ENCODE data around the gene PHLPP1. TPM values are rescaled to one million over a fixed set of nuclear protein-coding genes. Genes with fewer than 3 reads are reported as not detected.

Gene PHLPP1
- total RNA-seq, 1 experiment from 2014 or later: 14.1 TPM

- H3K79me2 ChIP-seq (ENCODE audit: low read length): peaks cover 81% of the 10 kb centered on the region
- POLR2A ChIA-PET (ENCODE audit: unreplicated experiment): interaction anchor here (0.6 to 0.7 kb wide), 3 partner anchors 12 to 106 kb away, joined by 3 to 5 read pairs (median 4); no protein-coding TSS in a partner anchor
Measured at GRCh38 chr18:62768558-62768943, 53.2 kb downstream of the PHLPP1 start.

GRCh38 chr18:62769216-62769615 lies 53.9 kb downstream of the PHLPP1 start:
- H3K4me1 ChIP-seq (ENCODE audit: insufficient read depth, low read length): peaks cover 32% of the 10 kb centered on the region
- H3K4me2 ChIP-seq (ENCODE audit: low read length): peak overlapping the region; percentile 71; the same call in 1 of the 2 replicates
- no peaks in the 10 kb centered on the region for H3K36me3 ChIP-seq (ENCODE audit: low read depth, low read length)
- no peaks in the 10 kb centered on the region for H3K9me2 ChIP-seq (replicated peaks; ENCODE audit: low read length)
- H3K4me3 ChIP-seq (ENCODE audit: low read length): no peak overlapping the region
- ATAC-seq: no peak
- no TSS peak for BruUV-seq (replicated peaks)
- no peaks in the 10 kb centered on the region for H3K9me3 ChIP-seq (ENCODE audit: low read length)
- CTCF ChIA-PET: no interaction called here
- no peaks in the 10 kb centered on the region for H3F3A ChIP-seq (ENCODE audit: low read length, unreplicated experiment)
- no peak for DNase-seq
- no peak overlapping the region for H2AFZ ChIP-seq (ENCODE audit: low read length)
- POLR2A ChIA-PET (ENCODE audit: unreplicated experiment): interaction anchor here (0.7 kb wide), 1 partner anchor 11 kb away, joined by 3 read pairs; no protein-coding TSS in a partner anchor
- H3K27ac ChIP-seq (ENCODE audit: low read length): peak overlapping the region; percentile 84
- TF ChIP-seq CTCF (conservative IDR thresholded peaks at IDR 0.05; ENCODE audit: low read depth, low read length) (no peak), EZH2 (IDR thresholded peaks at IDR 0.05; ENCODE audit: low read length, unreplicated experiment) (no peak), EZH2phosphoT487 (IDR thresholded peaks at IDR 0.05; ENCODE audit: borderline replicate concordance, low read length) (no peak)
- intact Hi-C loops (cut with micrococcal nuclease): no loop called here
- H4K20me1 ChIP-seq (ENCODE audit: low read length): no peaks in the 10 kb centered on the region
- 0 out of 2 replicates have a peak overlapping the region, but pooled peaks have one; percentile 5 for H3K9ac ChIP-seq (ENCODE audit: low read length)
- H3K79me2 ChIP-seq (ENCODE audit: low read length): peaks cover 82% of the 10 kb centered on the region
- no peaks in the 10 kb centered on the region for H3K27me3 ChIP-seq (ENCODE audit: low read length)

More at GRCh38 chr18:62768558-62768943, 53.2 kb downstream of the PHLPP1 start:
- intact Hi-C loops (cut with micrococcal nuclease): no loop called here
- Histone ChIP-seq H3K27me3 (ENCODE audit: low read length) (no peaks in the 10 kb centered on the region), H3K9me2 (replicated peaks; ENCODE audit: low read length) (no peaks in the 10 kb centered on the region), H3K4me3 (ENCODE audit: low read length) (peak overlapping the region; percentile 14; the same call in 1 of the 2 replicates), H3K4me2 (ENCODE audit: low read length) (peak overlapping the region; percentile 71), H3K36me3 (ENCODE audit: low read depth, low read length) (no peaks in the 10 kb centered on the region), H3K9me3 (ENCODE audit: low read length) (no peaks in the 10 kb centered on the region), H3K27ac (ENCODE audit: low read length) (peak overlapping the region; percentile 84), H3K4me1 (ENCODE audit: insufficient read depth, low read length) (peaks cover 33% of the 10 kb centered on the region), H2AFZ (ENCODE audit: low read length) (no peak overlapping the region), H3F3A (ENCODE audit: low read length, unreplicated experiment) (no peaks in the 10 kb centered on the region), H3K9ac (ENCODE audit: low read length) (peak overlapping the region; percentile 41), H4K20me1 (ENCODE audit: low read length) (no peaks in the 10 kb centered on the region)
- TF ChIP-seq EZH2 (IDR thresholded peaks at IDR 0.05; ENCODE audit: low read length, unreplicated experiment) (no peak), CTCF (conservative IDR thresholded peaks at IDR 0.05; ENCODE audit: low read depth, low read length) (no peak), EZH2phosphoT487 (IDR thresholded peaks at IDR 0.05; ENCODE audit: borderline replicate concordance, low read length) (no peak)
- CTCF ChIA-PET: no interaction called here
- DNase-seq: peak; percentile 57
- no TSS peak for BruUV-seq (replicated peaks)
- ATAC-seq: peak; percentile 72

GRCh38 chr18:62771494-62772270 lies 56.3 kb downstream of the PHLPP1 start:
- Histone ChIP-seq H2AFZ (ENCODE audit: low read length) (no peak overlapping the region), H3K79me2 (ENCODE audit: low read length) (peaks cover 81% of the 10 kb centered on the region), H3K36me3 (ENCODE audit: low read depth, low read length) (no peaks in the 10 kb centered on the region), H3F3A (ENCODE audit: low read length, unreplicated experiment) (no peaks in the 10 kb centered on the region), H3K4me1 (ENCODE audit: insufficient read depth, low read length) (peaks cover 31% of the 10 kb centered on the region), H3K27ac (ENCODE audit: low read length) (no peak overlapping the region), H4K20me1 (ENCODE audit: low read length) (no peaks in the 10 kb centered on the region), H3K9me3 (ENCODE audit: low read length) (no peaks in the 10 kb centered on the region), H3K9me2 (replicated peaks; ENCODE audit: low read length) (no peaks in the 10 kb centered on the region), H3K4me2 (ENCODE audit: low read length) (no peak overlapping the region), H3K27me3 (ENCODE audit: low read length) (no peaks in the 10 kb centered on the region), H3K9ac (ENCODE audit: low read length) (no peak overlapping the region), H3K4me3 (ENCODE audit: low read length) (no peak overlapping the region)
- no peak for ATAC-seq
- intact Hi-C loops (cut with micrococcal nuclease): no loop called here
- POLR2A ChIA-PET (ENCODE audit: unreplicated experiment): no interaction called here
- TF ChIP-seq CTCF (conservative IDR thresholded peaks at IDR 0.05; ENCODE audit: low read depth, low read length) (no peak), EZH2 (IDR thresholded peaks at IDR 0.05; ENCODE audit: low read length, unreplicated experiment) (no peak), EZH2phosphoT487 (IDR thresholded peaks at IDR 0.05; ENCODE audit: borderline replicate concordance, low read length) (no peak)
- CTCF ChIA-PET: no interaction called here
- no peak for DNase-seq
- BruUV-seq (replicated peaks): no TSS peak

Measured in PC-3 (cell line).